Activated naive CD8-positive, alpha-beta T cell treated with anti-CD3 and anti-CD28 coated beads, Interleukin-2, amount 10 ng/mL, durations not matched to agents 7 days and 5 days (primary cell): Measurements from ENCODE around the gene ANO2. TPM values are rescaled to one million over a fixed set of nuclear protein-coding genes. Genes with fewer than 3 reads are reported as not detected.

ENCODE experiments used
- ATAC-seq: fragments of 150-1000 bp; cut with Tn5 transposase; one replicate; pipeline ENCODE4 v1.10.0; 2021; ENCODE audit warnings: low read depth, moderate library complexity
- POLR2A ChIA-PET: fragments of 350-600 bp; sonication (Branson Sonifier 250); formaldehyde crosslinking; loops from one replicate; lab custom pipeline; 2021; ENCODE audit warnings: antibody characterized with exemption; lab: Charles Lee
- DNase-seq: peaks from one replicate; pipeline ENCODE4 v3.0.0; 2021
- H3K27ac Mint-ChIP-seq: one replicate; pipeline ENCODE4 v1.8.0; 2022; ENCODE audit warnings: mild to moderate bottlenecking, mixed read lengths
- H3K27me3 Mint-ChIP-seq: one replicate; pipeline ENCODE4 v1.8.0; 2022; ENCODE audit warnings: mild to moderate bottlenecking, moderate library complexity, mixed read lengths
- H3K36me3 Mint-ChIP-seq: one replicate; pipeline ENCODE4 v1.8.0; 2021; ENCODE audit warnings: mild to moderate bottlenecking, mixed read lengths
- H3K4me1 Mint-ChIP-seq: one replicate; pipeline ENCODE4 v1.8.0; 2021; ENCODE audit warnings: mixed read lengths
- H3K4me3 Mint-ChIP-seq: one replicate; pipeline ENCODE4 v1.8.0; 2022; ENCODE audit warnings: mild to moderate bottlenecking, moderate library complexity, mixed read lengths
- H3K9me3 Mint-ChIP-seq: one replicate; pipeline ENCODE4 v1.8.0; 2021; ENCODE audit warnings: mixed read lengths
- total RNA-seq, 2 experiments: library from RNA; stranded (reverse); gene quantifications; one replicate each; pipeline ENCODE4 v1.2.3, GENCODE V29; 2021

ANO2 gene
- total RNA-seq, 2 experiments from 2014 or later, result not detected

DNA sequence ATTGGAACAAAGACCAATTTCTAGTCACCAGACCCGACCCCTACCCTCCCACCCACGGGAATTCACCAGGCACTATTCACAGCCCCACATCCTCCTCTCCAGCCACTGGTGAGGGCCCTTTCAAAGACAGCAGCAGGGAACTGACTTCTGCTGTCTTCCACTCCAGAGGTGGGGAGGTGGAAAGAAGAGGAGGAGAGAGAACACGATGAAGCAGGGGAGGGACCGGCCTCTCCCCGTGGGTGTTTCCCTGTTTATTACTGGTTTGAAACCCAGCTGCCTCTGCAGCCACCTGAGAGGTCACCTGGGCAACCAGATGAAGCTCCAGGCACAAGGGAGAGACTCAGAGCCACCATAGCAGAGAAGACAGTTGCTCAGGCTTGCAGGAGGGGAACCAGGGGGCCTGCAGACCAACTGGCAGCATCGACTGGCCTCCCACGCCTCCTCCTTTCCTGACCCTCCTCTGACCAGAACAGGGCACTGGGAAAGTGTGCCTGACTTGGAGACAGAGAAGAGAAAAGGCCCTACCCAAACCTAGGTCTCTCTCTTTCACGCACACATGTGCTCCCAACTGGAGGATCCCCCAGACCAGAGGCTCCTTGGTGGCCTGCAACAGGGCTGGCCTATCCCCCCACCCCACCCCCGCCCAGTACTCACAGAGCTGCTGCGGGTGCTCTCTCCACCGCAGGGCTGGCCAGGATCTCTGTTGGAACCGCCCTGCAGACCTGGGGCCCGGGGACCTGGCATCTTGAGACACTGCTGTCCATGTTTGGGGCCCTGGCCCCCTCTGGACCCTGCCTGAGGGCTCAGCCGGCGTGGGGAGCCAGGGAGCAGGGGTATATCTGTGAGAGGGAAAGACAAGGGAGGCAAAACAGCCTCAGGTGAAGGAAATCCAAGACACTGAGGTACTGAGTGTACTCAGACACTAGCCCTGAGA is 22.8 kb downstream of the ANO2 start:
- H3K4me3 Mint-ChIP-seq, result no peak overlapping the region

DNA sequence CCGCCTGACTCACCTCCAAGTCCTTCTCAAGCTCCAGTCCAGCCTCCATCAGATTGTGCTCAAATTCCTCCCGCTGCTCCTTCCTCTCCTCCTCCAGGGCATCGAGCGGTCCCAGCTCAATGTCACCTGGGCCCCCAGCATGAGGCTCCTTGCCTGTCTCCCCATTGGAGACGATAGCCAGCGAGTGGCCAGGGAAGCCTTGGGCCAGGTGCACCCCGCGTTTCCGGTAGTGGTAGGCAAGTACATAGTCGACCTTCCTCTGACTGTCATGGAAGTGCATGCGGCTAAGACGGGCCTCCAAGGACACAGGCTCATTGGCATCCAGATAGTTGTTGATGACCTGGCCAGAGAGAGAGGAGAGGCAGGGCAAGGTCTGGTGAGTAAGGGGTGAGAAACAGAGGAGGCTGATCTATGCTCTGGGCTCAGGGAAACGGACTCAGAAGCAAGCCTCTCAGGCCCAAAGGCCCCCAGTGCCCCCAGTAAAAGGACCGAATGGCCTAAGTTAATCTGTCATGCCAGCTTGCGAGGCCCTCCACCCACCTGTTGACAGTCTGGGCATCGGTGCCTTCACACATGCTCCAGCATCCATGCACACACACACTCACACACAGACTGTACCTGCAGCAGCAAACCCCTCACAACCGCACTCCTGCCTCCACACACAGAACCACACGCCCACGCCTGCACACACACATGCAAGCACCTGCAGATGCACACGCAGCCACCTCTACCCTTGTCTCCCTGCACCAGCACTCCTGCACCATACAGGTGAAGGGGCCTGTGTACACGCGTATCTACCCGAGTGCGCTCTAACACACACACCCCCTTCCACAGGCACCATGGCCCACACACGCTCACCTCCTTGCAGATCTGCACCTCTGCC is 23.8 kb downstream of the ANO2 start:
- DNase-seq, result no peak
- no peak overlapping the region for H3K27ac Mint-ChIP-seq

More for the DNA sequence above, 22.8 kb downstream of the ANO2 start:
- Mint-ChIP-seq H3K27ac (no peak overlapping the region), H3K27me3 (peaks cover 2% of the 10 kb centered on the region), H3K4me1 (no peaks in the 10 kb centered on the region), H3K36me3 (no peaks in the 10 kb centered on the region), H3K9me3 (no peaks in the 10 kb centered on the region)
- ATAC-seq (no peak), DNase-seq (no peak)
- POLR2A ChIA-PET, result no interaction called here

DNA sequence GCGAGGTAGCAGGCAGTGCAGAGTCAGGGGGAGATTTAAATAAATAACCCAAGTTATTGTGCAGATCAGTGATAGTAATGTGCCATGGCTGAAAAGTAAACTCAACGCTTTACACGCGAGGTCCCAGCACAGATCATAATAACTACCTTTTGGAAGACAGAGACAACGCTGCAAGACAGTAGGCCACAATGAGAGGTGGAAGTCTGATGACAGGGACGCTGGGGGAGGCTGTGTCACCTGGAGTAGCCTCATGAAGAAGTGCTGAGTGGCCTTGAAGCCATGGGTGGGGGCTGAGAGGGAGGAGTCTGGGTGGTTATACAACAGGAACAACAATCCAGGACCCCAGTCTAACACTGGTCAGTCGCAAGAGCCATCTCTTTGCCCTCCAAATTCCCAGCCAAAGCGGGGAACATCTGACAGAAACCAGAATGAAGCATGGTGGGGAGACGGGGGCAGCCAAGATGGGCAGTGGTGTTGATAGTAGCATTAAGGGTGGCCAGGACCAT is 28.2 kb downstream of the ANO2 start:
- ATAC-seq (no peak), DNase-seq (no peak)
- Mint-ChIP-seq H3K27ac (no peak overlapping the region), H3K4me1 (no peaks in the 10 kb centered on the region), H3K36me3 (no peaks in the 10 kb centered on the region), H3K4me3 (no peak overlapping the region), H3K27me3 (no peaks in the 10 kb centered on the region), H3K9me3 (no peaks in the 10 kb centered on the region)
- POLR2A ChIA-PET, result no interaction called here

More for the DNA sequence above, 23.8 kb downstream of the ANO2 start:
- POLR2A ChIA-PET, result no interaction called here
- Mint-ChIP-seq H3K4me3 (no peak overlapping the region), H3K36me3 (no peaks in the 10 kb centered on the region), H3K27me3 (peaks cover 2% of the 10 kb centered on the region), H3K4me1 (no peaks in the 10 kb centered on the region), H3K9me3 (no peaks in the 10 kb centered on the region)
- ATAC-seq, result no peak

DNA sequence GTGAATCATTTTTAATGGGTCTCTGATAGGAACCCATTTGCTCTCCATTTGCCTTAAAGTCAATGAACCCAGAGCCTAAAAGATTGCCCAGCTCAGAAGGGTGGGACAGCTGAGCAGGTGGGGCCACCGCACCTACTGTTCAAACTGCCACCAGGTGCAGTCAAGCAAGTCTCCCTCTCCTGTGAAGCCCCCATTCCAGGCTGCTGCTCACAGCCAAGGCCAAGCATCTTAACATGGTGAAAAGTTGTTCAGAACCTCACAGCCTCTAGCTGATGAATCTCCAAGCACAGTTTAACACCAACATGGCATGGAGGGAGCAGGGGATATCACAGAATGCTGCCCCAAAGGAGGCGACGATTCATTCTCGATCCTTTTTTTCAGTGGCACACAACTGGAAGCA is 29.5 kb downstream of the ANO2 start:
- peaks cover 8% of the 10 kb centered on the region for H3K27me3 Mint-ChIP-seq
- no peak for DNase-seq
- no peaks in the 10 kb centered on the region for H3K36me3 Mint-ChIP-seq
- H3K4me1 Mint-ChIP-seq, result no peaks in the 10 kb centered on the region
- no peaks in the 10 kb centered on the region for H3K9me3 Mint-ChIP-seq
- POLR2A ChIA-PET, result no interaction called here
- no peak overlapping the region for H3K27ac Mint-ChIP-seq
- no peak overlapping the region for H3K4me3 Mint-ChIP-seq
- ATAC-seq, result no peak

DNA sequence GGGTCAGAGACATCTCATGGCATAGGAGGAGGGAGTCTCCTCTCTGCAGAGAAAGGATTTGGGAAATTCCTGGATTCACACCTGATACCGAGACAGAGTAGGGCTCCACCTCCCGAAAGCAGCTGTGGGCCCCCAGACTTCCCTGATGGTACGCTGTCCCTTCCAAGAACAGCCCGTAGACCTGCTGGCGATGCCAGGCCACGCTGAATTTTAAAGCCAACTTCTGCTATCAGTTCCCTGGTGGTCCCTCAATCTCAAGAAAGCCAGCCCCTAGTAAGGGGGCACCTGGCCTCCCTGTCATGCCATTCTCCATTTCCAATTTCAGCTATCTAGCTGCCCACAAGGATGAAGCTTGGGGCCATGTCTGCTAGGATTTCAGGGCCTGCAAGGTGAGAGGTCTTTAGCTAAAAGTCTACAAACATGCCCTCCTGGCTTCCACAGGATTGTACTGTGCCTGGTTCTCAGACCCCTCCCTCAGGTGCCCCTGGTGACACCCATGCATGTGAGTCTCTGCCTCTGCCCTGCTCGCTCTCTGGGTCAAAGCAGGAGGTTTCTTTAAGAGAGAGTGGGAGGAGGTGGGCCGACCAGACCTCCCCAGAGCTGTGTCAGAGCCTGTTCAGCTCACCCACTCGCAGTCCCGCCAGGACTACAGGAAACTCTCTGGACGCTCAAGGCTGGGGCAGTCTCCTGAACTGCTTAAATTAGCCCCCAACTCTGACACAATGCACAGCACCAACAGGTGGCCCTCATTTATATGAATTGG is 30.5 kb downstream of the ANO2 start:
- Mint-ChIP-seq H3K4me1 (no peaks in the 10 kb centered on the region), H3K4me3 (no peak overlapping the region), H3K27me3 (peaks cover 10% of the 10 kb centered on the region), H3K27ac (no peak overlapping the region), H3K36me3 (no peaks in the 10 kb centered on the region), H3K9me3 (no peaks in the 10 kb centered on the region)
- no peak for DNase-seq
- no peak for ATAC-seq
- POLR2A ChIA-PET, result no interaction called here

DNA sequence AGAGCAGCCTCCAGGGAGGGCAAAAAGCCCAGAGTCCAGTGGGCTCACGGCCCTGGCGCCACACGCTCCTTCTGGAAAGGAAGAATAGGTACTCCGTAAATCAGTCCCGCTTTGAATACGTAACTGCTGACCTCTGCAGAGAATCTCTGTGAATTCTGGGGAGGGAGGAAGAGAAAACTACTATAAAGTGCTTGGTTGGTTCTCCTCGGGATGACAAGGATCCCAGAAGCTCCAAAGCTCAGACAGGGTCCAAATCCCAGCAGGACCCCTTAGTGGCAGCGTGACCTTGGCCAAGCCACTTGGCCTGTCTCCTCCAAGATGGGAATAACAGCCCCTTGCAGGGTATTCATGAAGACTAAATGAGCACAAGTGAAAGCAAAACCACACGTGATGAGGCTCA is 31.7 kb downstream of the ANO2 start:
- DNase-seq, result no peak
- H3K27me3 Mint-ChIP-seq, result peaks cover 12% of the 10 kb centered on the region
- POLR2A ChIA-PET, result no interaction called here
- H3K4me1 Mint-ChIP-seq, result no peaks in the 10 kb centered on the region
- H3K36me3 Mint-ChIP-seq, result no peaks in the 10 kb centered on the region
- H3K27ac Mint-ChIP-seq, result no peak overlapping the region
- H3K4me3 Mint-ChIP-seq, result no peak overlapping the region
- no peaks in the 10 kb centered on the region for H3K9me3 Mint-ChIP-seq
- no peak for ATAC-seq

DNA sequence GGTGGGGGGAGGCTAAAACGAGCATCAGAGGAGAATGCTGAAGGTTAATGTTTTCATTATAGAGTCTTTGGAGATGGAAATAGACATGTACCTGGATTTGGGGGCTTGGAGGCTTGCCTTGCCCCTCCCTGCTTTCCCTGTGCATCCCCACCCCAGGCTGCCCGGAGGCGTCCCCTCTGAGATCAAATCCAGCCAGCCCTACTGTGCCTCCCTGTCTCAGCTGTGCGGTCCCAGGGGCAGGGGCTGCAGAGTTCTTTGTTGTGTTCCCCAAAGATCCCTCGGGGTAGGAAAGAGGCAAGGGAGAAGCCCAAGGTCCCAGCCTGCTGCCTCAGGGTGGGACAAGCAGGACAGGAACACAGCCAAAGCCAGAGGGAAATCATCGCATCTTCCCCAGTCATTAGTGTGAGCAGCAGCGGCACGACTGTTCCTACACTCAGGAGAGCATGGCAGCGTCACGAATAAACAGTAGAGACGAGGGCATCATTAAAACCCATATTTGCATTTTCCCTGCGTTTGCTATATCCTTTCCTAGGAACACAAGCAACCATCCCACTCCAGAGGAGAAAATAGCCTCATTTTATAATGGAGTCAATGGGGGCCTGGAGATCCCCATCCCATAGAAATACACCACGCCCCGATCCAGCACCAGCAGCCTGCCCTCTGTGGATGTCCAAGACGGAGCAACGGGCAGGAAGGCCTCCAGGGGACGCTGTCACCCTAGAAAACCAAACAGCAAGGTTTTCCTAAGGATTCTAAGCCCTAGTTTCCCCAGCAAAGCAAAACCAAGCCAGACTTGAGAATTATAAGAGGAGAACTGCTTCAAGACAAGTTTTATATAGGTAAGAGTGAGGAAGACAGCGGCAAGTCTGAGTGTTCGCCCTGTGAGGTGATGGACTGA is 32.4 kb downstream of the ANO2 start:
- Mint-ChIP-seq H3K4me3 (no peak overlapping the region), H3K27me3 (peaks cover 12% of the 10 kb centered on the region), H3K9me3 (no peaks in the 10 kb centered on the region)

DNA sequence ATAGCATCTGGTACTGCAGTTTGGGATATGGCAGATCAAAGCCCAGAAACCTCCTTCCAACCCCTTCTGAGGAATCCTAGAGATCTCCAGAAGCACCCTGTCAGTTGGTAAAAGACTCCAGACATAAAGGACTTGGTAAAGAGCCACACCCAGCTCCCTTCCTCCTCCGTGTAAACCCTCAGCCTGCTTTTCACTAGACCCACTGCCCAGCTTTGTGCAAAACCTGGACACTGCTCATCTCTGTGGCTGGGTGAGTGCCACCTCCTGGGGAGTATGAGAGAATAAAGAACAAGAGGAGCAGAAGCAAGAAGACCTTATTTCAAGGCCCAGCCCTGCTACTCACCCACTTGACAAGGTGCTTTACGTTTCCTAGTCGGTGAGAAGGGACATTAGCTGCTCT is 33.0 kb downstream of the ANO2 start:
- ATAC-seq (no peak), DNase-seq (no peak)
- Mint-ChIP-seq H3K9me3 (no peaks in the 10 kb centered on the region), H3K36me3 (no peaks in the 10 kb centered on the region), H3K4me3 (no peak overlapping the region), H3K27ac (no peak overlapping the region), H3K27me3 (peaks cover 12% of the 10 kb centered on the region), H3K4me1 (no peaks in the 10 kb centered on the region)
- POLR2A ChIA-PET, result no interaction called here

More for the DNA sequence above, 32.4 kb downstream of the ANO2 start:
- POLR2A ChIA-PET, result no interaction called here
- Mint-ChIP-seq H3K27ac (no peak overlapping the region), H3K36me3 (no peaks in the 10 kb centered on the region), H3K4me1 (no peaks in the 10 kb centered on the region)
- no peak for ATAC-seq
- no peak for DNase-seq

DNA sequence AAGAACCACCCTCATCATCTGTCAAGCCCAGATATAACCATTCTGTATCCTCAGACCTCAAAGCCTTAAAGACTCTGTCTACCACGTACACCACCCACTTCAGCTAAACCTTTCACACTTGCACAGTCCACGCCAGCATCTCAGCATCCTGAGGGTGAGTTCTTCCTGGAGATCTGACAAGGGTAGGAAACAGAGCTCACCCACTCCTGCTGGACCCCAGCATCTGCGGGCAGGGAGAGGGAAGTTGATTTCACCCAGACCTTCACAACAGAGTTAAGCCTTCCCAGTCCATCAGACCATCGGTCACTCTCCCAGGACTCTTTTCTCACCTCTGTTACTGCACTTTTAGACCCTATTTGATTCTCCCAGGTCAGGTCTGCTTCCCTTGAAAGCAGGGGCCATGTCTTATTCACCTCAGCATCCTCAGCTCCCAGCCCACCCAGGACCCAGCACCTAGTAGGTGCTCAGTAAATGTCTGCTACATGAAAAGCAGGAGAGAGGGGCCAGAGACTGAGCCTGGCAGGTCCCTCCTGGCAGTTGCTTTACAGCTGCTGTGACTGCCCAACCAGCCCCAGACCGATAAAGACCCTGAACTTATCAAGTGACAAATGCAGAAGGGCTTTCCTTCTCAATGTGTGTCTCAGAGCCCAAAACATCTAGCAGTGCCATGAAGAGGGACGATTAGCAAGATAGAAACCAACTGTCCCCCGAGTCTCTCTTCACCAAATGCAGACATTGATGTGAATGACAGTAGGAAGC is 34.1 kb downstream of the ANO2 start:
- Mint-ChIP-seq H3K36me3 (no peaks in the 10 kb centered on the region), H3K9me3 (no peaks in the 10 kb centered on the region), H3K27me3 (peaks cover 12% of the 10 kb centered on the region), H3K4me3 (no peak overlapping the region), H3K4me1 (no peaks in the 10 kb centered on the region), H3K27ac (no peak overlapping the region)
- ATAC-seq, result no peak
- POLR2A ChIA-PET, result no interaction called here
- DNase-seq, result no peak

DNA sequence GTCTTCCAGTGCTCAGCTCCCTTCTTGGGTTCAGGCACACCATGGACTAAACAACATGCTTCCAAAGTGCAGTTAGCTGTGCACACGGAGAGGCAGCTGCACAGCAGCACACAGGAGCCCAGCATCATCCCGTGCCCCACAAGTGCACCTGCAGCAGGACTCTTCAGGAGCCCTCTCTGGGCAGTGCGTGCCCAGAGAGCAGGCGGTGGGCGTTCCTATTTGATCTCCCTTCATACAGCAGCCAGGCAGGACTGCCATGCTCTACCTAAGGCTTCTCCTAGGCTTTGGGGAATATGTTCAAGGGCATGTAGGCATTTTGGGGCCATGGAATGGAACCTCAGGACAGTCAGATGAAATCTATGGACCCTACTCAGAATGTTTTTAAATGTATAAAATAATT is 35.5 kb downstream of the ANO2 start:
- DNase-seq, result no peak
- no peaks in the 10 kb centered on the region for H3K4me1 Mint-ChIP-seq
- POLR2A ChIA-PET, result no interaction called here
- no peaks in the 10 kb centered on the region for H3K9me3 Mint-ChIP-seq
- H3K36me3 Mint-ChIP-seq, result no peaks in the 10 kb centered on the region
- H3K27me3 Mint-ChIP-seq, result peaks cover 12% of the 10 kb centered on the region
- no peak for ATAC-seq
- H3K27ac Mint-ChIP-seq, result no peak overlapping the region
- no peak overlapping the region for H3K4me3 Mint-ChIP-seq

DNA sequence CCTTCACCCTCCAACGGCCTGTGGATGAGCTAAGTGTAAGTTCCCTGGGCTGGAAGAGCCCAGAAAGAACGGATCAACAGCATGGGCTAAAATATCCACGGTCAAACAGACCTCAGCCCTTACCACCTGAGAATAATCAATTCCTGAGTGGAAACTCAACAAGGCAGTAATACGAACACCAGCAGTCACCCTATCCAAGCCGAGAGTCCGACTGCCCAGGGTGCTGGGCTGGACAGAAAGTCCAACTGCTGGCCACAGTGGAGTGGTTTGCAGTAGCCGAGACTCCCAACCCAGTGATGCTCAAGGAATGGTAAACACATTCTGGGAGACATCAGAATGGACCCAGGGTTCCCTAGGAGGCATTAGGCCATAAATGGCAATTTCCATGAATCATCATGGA is 36.8 kb downstream of the ANO2 start:
- peaks cover 12% of the 10 kb centered on the region for H3K27me3 Mint-ChIP-seq
- no peak overlapping the region for H3K4me3 Mint-ChIP-seq
- no peaks in the 10 kb centered on the region for H3K36me3 Mint-ChIP-seq
- POLR2A ChIA-PET, result no interaction called here
- no peaks in the 10 kb centered on the region for H3K4me1 Mint-ChIP-seq
- ATAC-seq (no peak), DNase-seq (no peak)
- H3K9me3 Mint-ChIP-seq, result no peaks in the 10 kb centered on the region
- no peak overlapping the region for H3K27ac Mint-ChIP-seq

DNA sequence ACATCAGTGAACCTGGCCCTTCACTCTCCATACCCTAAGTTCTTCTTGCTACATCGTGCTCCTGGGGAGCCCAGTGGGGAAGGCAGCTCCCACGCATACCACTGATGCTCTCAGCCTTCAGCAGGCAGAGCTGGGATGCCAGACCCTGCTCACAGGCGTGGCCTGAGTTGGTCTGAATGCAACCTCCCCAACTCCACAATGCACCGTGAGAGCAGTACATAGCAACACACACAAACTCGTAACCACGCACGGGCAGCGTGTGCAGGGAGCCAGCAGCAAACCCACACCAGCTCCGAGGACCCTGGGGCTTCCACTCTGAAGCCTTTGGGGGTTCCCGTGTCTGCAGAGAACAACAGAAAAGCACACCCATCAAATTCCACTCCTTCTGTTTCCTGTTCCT is 37.3 kb downstream of the ANO2 start:
- no peaks in the 10 kb centered on the region for H3K36me3 Mint-ChIP-seq
- H3K4me1 Mint-ChIP-seq, result no peaks in the 10 kb centered on the region
- H3K4me3 Mint-ChIP-seq, result no peak overlapping the region
- DNase-seq (no peak), ATAC-seq (no peak)
- H3K27ac Mint-ChIP-seq, result no peak overlapping the region
- POLR2A ChIA-PET, result no interaction called here
- no peaks in the 10 kb centered on the region for H3K9me3 Mint-ChIP-seq
- H3K27me3 Mint-ChIP-seq, result peaks cover 12% of the 10 kb centered on the region
